ENCODE results near the gene TRAF5. TPM values are rescaled to one million over a fixed set of nuclear protein-coding genes. Genes with fewer than 3 reads are reported as not detected.

TRAF5 gene, protein sequence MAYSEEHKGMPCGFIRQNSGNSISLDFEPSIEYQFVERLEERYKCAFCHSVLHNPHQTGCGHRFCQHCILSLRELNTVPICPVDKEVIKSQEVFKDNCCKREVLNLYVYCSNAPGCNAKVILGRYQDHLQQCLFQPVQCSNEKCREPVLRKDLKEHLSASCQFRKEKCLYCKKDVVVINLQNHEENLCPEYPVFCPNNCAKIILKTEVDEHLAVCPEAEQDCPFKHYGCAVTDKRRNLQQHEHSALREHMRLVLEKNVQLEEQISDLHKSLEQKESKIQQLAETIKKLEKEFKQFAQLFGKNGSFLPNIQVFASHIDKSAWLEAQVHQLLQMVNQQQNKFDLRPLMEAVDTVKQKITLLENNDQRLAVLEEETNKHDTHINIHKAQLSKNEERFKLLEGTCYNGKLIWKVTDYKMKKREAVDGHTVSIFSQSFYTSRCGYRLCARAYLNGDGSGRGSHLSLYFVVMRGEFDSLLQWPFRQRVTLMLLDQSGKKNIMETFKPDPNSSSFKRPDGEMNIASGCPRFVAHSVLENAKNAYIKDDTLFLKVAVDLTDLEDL
- total RNA-seq (10 to 100 TPM in 1 of 9 donors, 1 to 10 TPM in 8; 1.0 to 13.5 (median 7.3) TPM), polyA plus RNA-seq (10 to 100 TPM in 1 of 3 donors, 1 to 10 TPM in 2; 3.8 to 16.7 (median 9.3) TPM)
- long read RNA-seq, donor 1 = 0 reads
- long read RNA-seq, donor 2, partial matches to known transcripts = 0 of 1 reads
- long read RNA-seq, donor 2, other reads (novel, unspliced or antisense) = 0 of 1 reads
- long read RNA-seq, donor 3 = 0 reads
- long read RNA-seq, donor 4 = 0 reads
- long read RNA-seq, donor 5, partial matches to known transcripts = 0 of 5 reads
- long read RNA-seq, donor 5, other reads (novel, unspliced or antisense) = 2 of 5 reads
- long read RNA-seq, donor 6 = 0 reads
- long read RNA-seq, donor 7, partial matches to known transcripts = 0 of 1 reads
- long read RNA-seq, donor 7, other reads (novel, unspliced or antisense) = 0 of 1 reads
- long read RNA-seq, donor 8, partial matches to known transcripts = 0 of 4 reads
- long read RNA-seq, donor 8, other reads (novel, unspliced or antisense) = 0 of 4 reads
- long read RNA-seq, donor 9, partial matches to known transcripts = 0 of 2 reads
- long read RNA-seq, donor 9, other reads (novel, unspliced or antisense) = 0 of 2 reads
- long read RNA-seq, donor 10 = 0 reads

DNA sequence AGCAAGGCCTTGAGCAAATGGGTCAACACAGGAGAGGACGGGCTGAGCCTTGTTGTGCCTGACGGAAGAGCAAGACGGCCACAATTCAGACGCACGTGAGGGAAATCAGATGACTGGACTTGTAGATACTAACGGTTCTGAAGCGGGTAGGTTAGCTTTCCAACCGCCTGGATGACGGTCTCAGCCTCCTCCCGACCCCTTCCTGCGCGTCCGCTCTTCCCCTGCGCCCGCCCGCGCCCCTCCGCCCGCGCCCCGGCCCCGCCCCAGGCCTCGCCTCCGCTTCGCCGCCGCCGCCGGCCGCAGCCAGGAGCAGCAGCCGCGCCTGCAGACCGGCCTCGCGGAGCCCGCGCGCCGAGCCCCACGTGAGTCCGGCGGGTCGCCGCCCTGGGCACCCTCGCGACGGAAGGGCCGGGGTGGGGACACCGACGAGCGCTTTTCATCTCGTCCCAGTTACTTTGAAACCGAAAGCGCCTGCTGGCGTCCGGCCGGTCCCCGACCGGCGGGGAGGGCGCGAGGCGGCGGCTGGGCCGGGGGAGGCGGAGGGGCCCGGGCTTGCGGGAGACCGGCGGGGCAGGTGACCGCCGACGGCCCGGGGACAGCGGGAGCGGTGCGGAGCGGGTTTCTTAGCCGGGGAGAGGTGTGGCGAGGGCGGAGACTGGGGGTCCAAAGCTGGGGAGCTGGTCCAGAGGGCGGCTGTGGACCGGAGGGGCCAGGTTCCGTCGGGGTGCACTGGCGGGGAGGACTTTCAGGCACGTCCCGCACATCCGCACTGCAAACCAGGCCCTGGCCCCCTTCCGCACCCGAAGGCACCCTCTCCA lies at the start of gene TRAF5:
TRAF5 (plus strand) TSS at position 306 of the 818 bp plus-strand sequence. CDS start 26,407 bp downstream, outside the sequence.
- TF ChIP-seq, protein P1, sequence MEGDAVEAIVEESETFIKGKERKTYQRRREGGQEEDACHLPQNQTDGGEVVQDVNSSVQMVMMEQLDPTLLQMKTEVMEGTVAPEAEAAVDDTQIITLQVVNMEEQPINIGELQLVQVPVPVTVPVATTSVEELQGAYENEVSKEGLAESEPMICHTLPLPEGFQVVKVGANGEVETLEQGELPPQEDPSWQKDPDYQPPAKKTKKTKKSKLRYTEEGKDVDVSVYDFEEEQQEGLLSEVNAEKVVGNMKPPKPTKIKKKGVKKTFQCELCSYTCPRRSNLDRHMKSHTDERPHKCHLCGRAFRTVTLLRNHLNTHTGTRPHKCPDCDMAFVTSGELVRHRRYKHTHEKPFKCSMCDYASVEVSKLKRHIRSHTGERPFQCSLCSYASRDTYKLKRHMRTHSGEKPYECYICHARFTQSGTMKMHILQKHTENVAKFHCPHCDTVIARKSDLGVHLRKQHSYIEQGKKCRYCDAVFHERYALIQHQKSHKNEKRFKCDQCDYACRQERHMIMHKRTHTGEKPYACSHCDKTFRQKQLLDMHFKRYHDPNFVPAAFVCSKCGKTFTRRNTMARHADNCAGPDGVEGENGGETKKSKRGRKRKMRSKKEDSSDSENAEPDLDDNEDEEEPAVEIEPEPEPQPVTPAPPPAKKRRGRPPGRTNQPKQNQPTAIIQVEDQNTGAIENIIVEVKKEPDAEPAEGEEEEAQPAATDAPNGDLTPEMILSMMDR (IDR thresholded peaks at IDR 0.05) = no peak
- TF ChIP-seq POLR2A (IDR thresholded peaks at IDR 0.05) = peak in 1 of 2 donors; percentile 4
- no peaks in the 10 kb centered on the region for H3K27me3 ChIP-seq
- H3K9me3 ChIP-seq (replicated peaks in 1 of 3) = no peaks in the 10 kb centered on the region
- 0 to 1% (median 1%) methylated on average over 8 to 91 of the region's 91 CpGs for WGBS, 4 donors
- DNase-seq = peak; percentile 43 to 64 (median 52)
- peak within 1 kb of the TSS; percentile 10 to 95 (median 54) for H3K4me3 ChIP-seq
- no peaks in the 10 kb centered on the region for H3K36me3 ChIP-seq (replicated peaks in 1 of 2)
- intact Hi-C loops (cut with DNase I) = loop anchor here (10.0 kb wide), 2 partner anchors 58 to 188 kb away; no protein-coding TSS in a partner anchor
- peaks cover 14 to 22% of the 10 kb centered on the region in 2 donors for H3K4me1 ChIP-seq (replicated peaks in 1 of 2)
- peak within 1 kb of the TSS in 3 of 5 donors; percentile 70 to 84 (median 74) for H3K27ac ChIP-seq

DNA sequence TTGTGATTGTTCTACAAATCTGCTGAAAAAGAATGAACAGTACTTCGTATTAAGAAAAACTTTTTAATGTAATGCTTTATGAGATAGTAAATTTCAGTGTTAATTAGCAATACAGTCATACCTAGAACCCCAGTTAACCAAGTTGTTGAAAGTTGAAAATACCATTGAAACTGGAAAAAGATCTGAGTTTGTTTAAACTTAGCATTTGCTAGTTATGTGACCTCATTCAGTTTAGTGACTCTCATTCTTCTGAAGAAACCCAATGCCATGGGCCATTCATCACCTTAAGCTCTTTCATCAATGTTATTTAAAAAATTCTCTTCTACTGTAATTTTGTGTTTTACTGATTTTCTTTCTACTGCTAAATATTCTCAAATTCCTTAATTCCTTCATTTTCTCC lies 47.3 kb upstream of the TRAF5 start:
- no peak overlapping the region for H3K27ac ChIP-seq
- H3K36me3 ChIP-seq (replicated peaks in 1 of 2) = peaks cover 0 to 76% of the 10 kb centered on the region in 2 donors
- H3K27me3 ChIP-seq = no peaks in the 10 kb centered on the region
- 0 to 47% (median 21%) methylated on average over 1 of the region's 1 CpG for WGBS, 4 donors
- intact Hi-C loops (cut with DNase I) = no loop called here
- H3K9me3 ChIP-seq (replicated peaks in 1 of 3) = no peaks in the 10 kb centered on the region
- no peak overlapping the region for H3K4me3 ChIP-seq
- TF ChIP-seq, protein P1 (IDR thresholded peaks at IDR 0.05) = no peak
- TF ChIP-seq POLR2A (IDR thresholded peaks at IDR 0.05) = no peak
- DNase-seq = no peak
- peaks cover 5 to 9% of the 10 kb centered on the region in 2 donors for H3K4me1 ChIP-seq (replicated peaks in 1 of 2)

DNA sequence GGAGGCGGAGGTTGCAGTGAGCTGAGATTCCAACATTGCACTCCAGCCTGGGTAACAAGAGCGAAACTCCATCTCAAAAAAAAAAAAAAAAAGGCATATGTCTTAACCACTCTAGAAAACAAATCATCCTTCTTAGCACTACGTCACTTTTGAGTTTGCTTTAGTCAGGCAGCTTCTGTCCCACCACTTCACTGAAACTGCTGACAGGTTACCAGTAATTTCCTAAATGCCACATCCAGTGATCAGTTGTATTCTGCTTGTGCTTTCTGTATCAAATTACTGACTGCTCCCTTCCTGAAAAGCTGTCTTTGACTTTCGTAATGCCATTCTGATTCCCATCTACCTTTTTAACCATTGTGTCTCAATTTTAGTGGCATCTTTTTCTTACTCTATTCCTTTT lies 45.7 kb upstream of the TRAF5 start:
- Histone ChIP-seq H3K4me3 (no peak overlapping the region), H3K9me3 (replicated peaks in 1 of 3) (no peaks in the 10 kb centered on the region), H3K27me3 (no peaks in the 10 kb centered on the region), H3K4me1 (replicated peaks in 1 of 2) (no peaks in the 10 kb centered on the region), H3K36me3 (replicated peaks in 1 of 2) (peaks cover 0 to 72% of the 10 kb centered on the region in 2 donors), H3K27ac (no peak overlapping the region)
- no peak for DNase-seq
- WGBS, 4 donors = 92 to 93% (median 92%) methylated on average over 4 of the region's 4 CpGs
- intact Hi-C loops (cut with DNase I) = no loop called here
- TF ChIP-seq, protein P1 (IDR thresholded peaks at IDR 0.05) = no peak
- no peak for TF ChIP-seq POLR2A (IDR thresholded peaks at IDR 0.05)

All from adrenal gland (tissue), 19 donors.